Mesendoderm (in vitro differentiated cells): ENCODE data around the gene RUNX2.
A peak's percentile ranks its signal among the peaks of the same experiment; 100 is the strongest.

ENCODE experiments used
- DNase-seq: peaks from one replicate; pipeline ENCODE4 v3.0.0; 2013
- H2AK5ac ChIP-seq: 2 replicates; pipeline ENCODE4 v1.6.1; 2013; ENCODE audit warnings: low read length, inconsistent platforms
- H2BK120ac ChIP-seq: 2 replicates; pipeline ENCODE4 v1.6.1; 2013; ENCODE audit warnings: low read depth, mild to moderate bottlenecking, low read length, moderate library complexity, mixed read lengths
- H2BK15ac ChIP-seq: replicated peaks from 2 replicates; pipeline ENCODE4 v1.6.1; 2013; ENCODE audit warnings: low read depth, mild to moderate bottlenecking, moderate library complexity
- H2BK5ac ChIP-seq: 2 replicates; pipeline ENCODE4 v1.6.1; 2013; ENCODE audit warnings: low read length, inconsistent platforms
- H3K18ac ChIP-seq: 2 replicates; pipeline ENCODE4 v1.6.1; 2013; ENCODE audit warnings: mild to moderate bottlenecking, low read length, mixed read lengths
- H3K23ac ChIP-seq: one replicate; pipeline ENCODE4 v1.6.1; 2013; ENCODE audit warnings: low read length
- H3K27ac ChIP-seq: 2 replicates; pipeline ENCODE4 v1.5.1; 2013; ENCODE audit warnings: low read depth, mild to moderate bottlenecking, inconsistent platforms, low read length, moderate library complexity
- H3K27me3 ChIP-seq: 2 replicates; pipeline ENCODE4 v1.6.1; 2013; ENCODE audit warnings: low read length, control low read depth, mild to moderate bottlenecking, inconsistent platforms; ENCODE audit not compliant: insufficient read depth, poor library complexity
- H3K36me3 ChIP-seq: 2 replicates; pipeline ENCODE4 v1.6.1; 2013; ENCODE audit warnings: low read length, inconsistent platforms; ENCODE audit not compliant: control insufficient read depth, insufficient read depth
- H3K4ac ChIP-seq: one replicate; pipeline ENCODE4 v1.6.1; 2013; ENCODE audit warnings: low read depth, mild to moderate bottlenecking, low read length, moderate library complexity
- H3K4me1 ChIP-seq: 2 replicates; pipeline ENCODE4 v1.6.1; 2013; ENCODE audit warnings: low read depth, low read length, inconsistent platforms; ENCODE audit not compliant: control insufficient read depth
- H3K4me2 ChIP-seq: 2 replicates; pipeline ENCODE4 v1.6.1; 2013; ENCODE audit warnings: low read length
- H3K4me3 ChIP-seq: 2 replicates; pipeline ENCODE4 v1.5.1; 2013; ENCODE audit warnings: mild to moderate bottlenecking, low read length
- H3K56ac ChIP-seq: one replicate; pipeline ENCODE4 v1.6.1; 2013; ENCODE audit warnings: low read length
- H3K79me1 ChIP-seq: 2 replicates; pipeline ENCODE4 v1.6.1; 2013; ENCODE audit warnings: low read length, inconsistent platforms
- H3K79me2 ChIP-seq: 2 replicates; pipeline ENCODE4 v1.6.1; 2013; ENCODE audit warnings: mild to moderate bottlenecking, low read length; ENCODE audit not compliant: control insufficient read depth, insufficient read depth
- H3K9ac ChIP-seq: 2 replicates; pipeline ENCODE4 v1.6.1; 2013; ENCODE audit warnings: low read length, inconsistent platforms
- H4K5ac ChIP-seq: one replicate; pipeline ENCODE4 v1.6.1; 2013; ENCODE audit warnings: low read length
- H4K8ac ChIP-seq: one replicate; pipeline ENCODE4 v1.6.1; 2013; ENCODE audit warnings: low read depth, mild to moderate bottlenecking, control low read depth, low read length, moderate library complexity
- WGBS: extraction: QIAGEN DNeasy Blood & Tissue Kit; methylation state at CpG from one replicate; pipeline ENCODE4 v1.1.7; 2013; ENCODE audit warnings: low lambda C conversion rate, missing lambda C conversion rate; ENCODE audit not compliant: insufficient coverage; ENCODE audit errors: extremely low coverage; 5-methylcytosine and 5-hydroxymethylcytosine counted together

Gene RUNX2

GRCh38 chr6:45663251-45664221 lies 335.4 kb downstream of the RUNX2 start:
- peak overlapping the region; percentile 9 for H3K23ac ChIP-seq
- H3K4me3 ChIP-seq: no peak overlapping the region
- H3K56ac ChIP-seq: peak overlapping the region; percentile 28
- H4K8ac ChIP-seq: no peak overlapping the region
- no peak overlapping the region for H2AK5ac ChIP-seq
- peak overlapping the region; percentile 29 for H3K9ac ChIP-seq
- H2BK5ac ChIP-seq: no peak overlapping the region
- H3K79me2 ChIP-seq: no peaks in the 10 kb centered on the region
- no peak overlapping the region for H4K5ac ChIP-seq
- peaks cover 2% of the 10 kb centered on the region for H3K4me1 ChIP-seq
- H3K36me3 ChIP-seq: no peaks in the 10 kb centered on the region
- H2BK15ac ChIP-seq: no peak overlapping the region
- no peak overlapping the region for H2BK120ac ChIP-seq
- H3K79me1 ChIP-seq: no peaks in the 10 kb centered on the region
- no peak overlapping the region for H3K18ac ChIP-seq
- WGBS: no CpG with 5 or more reads among the region's 88 CpGs
- no peaks in the 10 kb centered on the region for H3K27me3 ChIP-seq
- H3K4me2 ChIP-seq: peak overlapping the region; percentile 48
- H3K4ac ChIP-seq: no peak overlapping the region
- DNase-seq: peak; percentile 76
- no peak overlapping the region for H3K27ac ChIP-seq

- Histone ChIP-seq H3K23ac (no peak overlapping the region), H3K4me2 (no peak overlapping the region), H3K18ac (no peak overlapping the region), H3K4ac (no peak overlapping the region), H4K5ac (no peak overlapping the region), H2BK5ac (no peak overlapping the region), H3K79me2 (no peaks in the 10 kb centered on the region), H3K56ac (no peak overlapping the region), H2BK15ac (no peak overlapping the region), H2BK120ac (no peak overlapping the region), H3K4me1 (peaks cover 2% of the 10 kb centered on the region), H4K8ac (no peak overlapping the region), H3K79me1 (no peaks in the 10 kb centered on the region), H2AK5ac (no peak overlapping the region), H3K27ac (no peak overlapping the region), H3K4me3 (no peak overlapping the region), H3K36me3 (no peaks in the 10 kb centered on the region), H3K27me3 (no peaks in the 10 kb centered on the region), H3K9ac (no peak overlapping the region)
- WGBS: no CpG with 5 or more reads among the region's 6 CpGs
- no peak for DNase-seq
Observed at GRCh38 chr6:45664707-45665106, 336.6 kb downstream of the RUNX2 start.

- H3K79me2 ChIP-seq: no peaks in the 10 kb centered on the region
- H2AK5ac ChIP-seq: no peak overlapping the region
- no peak overlapping the region for H3K9ac ChIP-seq
- no peak overlapping the region for H3K18ac ChIP-seq
- H3K4ac ChIP-seq: no peak overlapping the region
- H4K8ac ChIP-seq: no peak overlapping the region
- H3K56ac ChIP-seq: no peak overlapping the region
- H3K23ac ChIP-seq: no peak overlapping the region
- H3K36me3 ChIP-seq: no peaks in the 10 kb centered on the region
- no peak overlapping the region for H2BK120ac ChIP-seq
- no peak overlapping the region for H4K5ac ChIP-seq
- no peak overlapping the region for H3K27ac ChIP-seq
- no peak overlapping the region for H3K4me2 ChIP-seq
- H3K79me1 ChIP-seq: no peaks in the 10 kb centered on the region
- H2BK15ac ChIP-seq: no peak overlapping the region
- peaks cover 2% of the 10 kb centered on the region for H3K4me1 ChIP-seq
- H3K4me3 ChIP-seq: no peak overlapping the region
- no peak overlapping the region for H2BK5ac ChIP-seq
- no peaks in the 10 kb centered on the region for H3K27me3 ChIP-seq
- no CpG with 5 or more reads among the region's 7 CpGs for WGBS
- peak; percentile 50 for DNase-seq
Observed at GRCh38 chr6:45665859-45666258, 337.7 kb downstream of the RUNX2 start.

- no peak for DNase-seq
- Histone ChIP-seq H3K79me1 (no peaks in the 10 kb centered on the region), H3K79me2 (no peaks in the 10 kb centered on the region), H3K27ac (no peak overlapping the region), H3K4ac (no peak overlapping the region), H3K4me2 (no peak overlapping the region), H3K23ac (no peak overlapping the region), H3K4me3 (no peak overlapping the region), H3K36me3 (no peaks in the 10 kb centered on the region), H2AK5ac (no peak overlapping the region), H4K5ac (no peak overlapping the region), H3K4me1 (peaks cover 2% of the 10 kb centered on the region), H4K8ac (no peak overlapping the region), H3K56ac (no peak overlapping the region), H2BK120ac (no peak overlapping the region), H3K9ac (no peak overlapping the region), H3K27me3 (no peaks in the 10 kb centered on the region), H3K18ac (no peak overlapping the region), H2BK15ac (no peak overlapping the region), H2BK5ac (no peak overlapping the region)
- no CpG with 5 or more reads among the region's 3 CpGs for WGBS
Observed at GRCh38 chr6:45666846-45667245, 338.7 kb downstream of the RUNX2 start.

GRCh38 chr6:45667300-45667699 lies 339.2 kb downstream of the RUNX2 start:
- Histone ChIP-seq H3K23ac (no peak overlapping the region), H3K4ac (no peak overlapping the region), H3K4me1 (peaks cover 2% of the 10 kb centered on the region), H2BK120ac (no peak overlapping the region), H3K79me2 (no peaks in the 10 kb centered on the region), H4K5ac (no peak overlapping the region), H3K79me1 (no peaks in the 10 kb centered on the region), H3K27ac (no peak overlapping the region), H2BK15ac (no peak overlapping the region), H3K56ac (no peak overlapping the region), H2BK5ac (no peak overlapping the region), H3K18ac (no peak overlapping the region), H3K27me3 (no peaks in the 10 kb centered on the region), H2AK5ac (no peak overlapping the region), H3K36me3 (no peaks in the 10 kb centered on the region), H3K4me2 (no peak overlapping the region), H3K9ac (no peak overlapping the region), H4K8ac (no peak overlapping the region), H3K4me3 (no peak overlapping the region)
- peak; percentile 46 for DNase-seq
- no CpG with 5 or more reads among the region's 6 CpGs for WGBS
